ENCODE results near the gene TMEM86B.
"Not testable (repeated sequence)": the region's sequence is repeated elsewhere in the genome, so short reads cannot be mapped to it uniquely, and the experiment has no call there.

Gene TMEM86B

DNA sequence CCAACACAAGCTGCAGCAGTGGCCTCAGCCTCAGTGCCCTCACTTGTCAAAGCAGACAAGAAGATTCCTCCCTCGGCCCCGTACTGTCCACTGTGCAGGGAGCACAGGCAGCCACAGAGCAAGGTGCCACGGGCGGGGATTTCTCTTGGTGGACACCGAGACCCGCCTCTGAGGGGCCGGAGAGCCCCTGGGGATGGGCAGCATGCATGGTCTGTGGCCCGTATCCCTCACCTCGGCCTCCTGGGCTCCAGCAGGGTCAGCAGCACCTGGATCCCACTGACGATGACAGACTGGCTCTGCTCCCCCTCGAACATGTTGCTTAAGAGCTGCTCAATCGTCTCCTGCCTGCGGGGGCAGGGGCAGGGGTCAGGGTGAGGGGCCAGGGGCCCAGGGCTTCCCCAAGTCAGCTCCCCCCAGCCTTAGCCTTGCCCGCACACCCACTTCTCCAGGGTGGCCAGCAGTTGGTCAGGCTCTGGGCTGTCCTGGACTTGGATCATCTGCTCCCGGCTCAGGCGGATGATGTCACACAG is 13.4 kb upstream of the TMEM86B start:
- DNase-seq = no peak

DNA sequence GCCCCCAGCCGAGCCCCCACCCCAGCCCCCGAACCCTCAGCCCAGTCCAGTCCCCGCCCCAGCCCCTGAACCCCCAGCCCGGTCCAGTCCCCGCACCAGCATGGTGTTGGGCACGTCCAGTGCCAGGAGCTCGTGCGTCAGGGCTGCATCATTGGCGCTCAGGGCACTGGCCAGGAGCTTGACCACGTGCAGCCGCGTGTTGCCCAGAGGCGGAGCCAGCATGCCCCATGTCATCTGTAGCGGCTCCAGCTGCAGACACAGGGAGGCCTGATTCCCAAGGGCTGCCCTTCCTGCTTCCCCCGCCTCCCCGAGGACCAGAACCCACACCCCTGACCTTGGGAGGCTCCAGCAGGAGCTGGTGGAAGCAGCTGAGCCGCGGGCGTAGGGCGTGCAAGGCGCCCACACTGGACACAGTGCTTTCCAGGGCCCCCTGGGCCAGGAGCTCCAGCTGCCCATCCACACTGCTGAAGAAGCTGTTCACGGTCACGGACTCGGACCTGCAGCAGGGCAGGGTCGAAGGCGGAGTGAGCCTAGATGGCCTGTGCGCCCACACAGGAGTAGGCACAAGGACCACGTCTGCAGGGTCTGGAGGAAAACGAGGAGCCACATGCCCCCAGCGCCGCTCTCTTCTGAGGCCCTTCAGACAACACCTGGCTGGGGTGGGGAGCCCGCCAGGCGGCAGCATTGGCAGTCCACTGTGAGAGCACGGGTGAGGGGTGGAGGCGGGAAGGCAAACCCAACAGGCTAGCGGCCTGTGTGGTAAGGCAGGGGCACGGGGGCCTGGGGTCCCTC is 12.8 kb upstream of the TMEM86B start:
- DNase-seq = no peak

GRCh38 chr19:55240713-55241020 is 12.1 kb upstream of the TMEM86B start:
- no peak for DNase-seq

GRCh38 chr19:55239004-55239403 is 10.4 kb upstream of the TMEM86B start:
- no peak for DNase-seq

DNA sequence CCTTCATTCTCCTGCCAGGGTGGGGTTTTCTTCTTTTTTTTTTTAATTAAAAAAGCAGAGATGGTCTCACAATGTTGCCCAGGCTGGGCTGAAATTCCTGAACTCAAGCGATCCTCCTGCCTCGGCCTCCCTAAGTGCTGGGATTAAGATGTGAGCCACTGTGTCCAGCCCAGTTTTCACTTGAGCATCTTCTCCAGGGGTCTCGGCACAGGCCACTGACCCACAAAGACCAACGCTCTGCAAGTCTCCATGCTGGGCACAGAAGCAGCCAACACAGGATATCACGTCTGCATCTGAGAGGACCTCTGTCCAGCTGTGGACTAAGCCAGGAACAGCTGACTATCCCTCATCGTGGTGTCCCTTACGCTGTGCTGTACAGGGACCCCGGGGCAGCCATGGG is 9.5 kb upstream of the TMEM86B start:
- DNase-seq = no peak

- no peak for DNase-seq
Observed at GRCh38 chr19:55232986-55233385, 4.4 kb upstream of the TMEM86B start.

- no peak for DNase-seq
Observed at GRCh38 chr19:55232286-55232602, 3.7 kb upstream of the TMEM86B start.

- DNase-seq = no peak
Observed at GRCh38 chr19:55231391-55232285, 3.1 kb upstream of the TMEM86B start.

GRCh38 chr19:55230780-55231179 is 2.2 kb upstream of the TMEM86B start:
- no peak for DNase-seq

- no peak for DNase-seq
Observed at GRCh38 chr19:55230329-55230728, 1.8 kb upstream of the TMEM86B start.

DNA sequence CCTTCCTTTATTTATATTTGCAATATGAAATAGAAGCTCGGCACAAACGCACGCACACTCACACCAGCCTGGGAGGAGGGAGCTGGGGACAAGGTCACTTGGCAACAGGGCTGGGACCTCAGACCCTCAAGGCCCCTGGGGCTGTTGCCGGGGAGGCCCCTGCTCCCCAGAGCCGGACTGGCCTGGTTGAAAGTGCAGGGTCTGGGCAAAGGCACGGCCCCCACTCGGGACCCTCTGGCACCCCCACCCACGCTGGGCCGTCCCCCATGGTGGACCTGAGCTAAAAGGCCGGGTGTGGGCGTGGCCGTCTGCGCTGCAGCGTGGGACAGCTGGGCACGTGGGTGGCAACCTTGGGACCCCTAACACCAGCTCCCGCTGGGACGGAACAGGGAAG is 1.2 kb upstream of the TMEM86B start:
- DNase-seq = no peak

GRCh38 chr19:55229145-55229788 is 704 bp upstream of the TMEM86B start:
- no peak for DNase-seq

- no peak for DNase-seq
Observed at GRCh38 chr19:55228015-55228391, 560 bp downstream of the TMEM86B start.

DNA sequence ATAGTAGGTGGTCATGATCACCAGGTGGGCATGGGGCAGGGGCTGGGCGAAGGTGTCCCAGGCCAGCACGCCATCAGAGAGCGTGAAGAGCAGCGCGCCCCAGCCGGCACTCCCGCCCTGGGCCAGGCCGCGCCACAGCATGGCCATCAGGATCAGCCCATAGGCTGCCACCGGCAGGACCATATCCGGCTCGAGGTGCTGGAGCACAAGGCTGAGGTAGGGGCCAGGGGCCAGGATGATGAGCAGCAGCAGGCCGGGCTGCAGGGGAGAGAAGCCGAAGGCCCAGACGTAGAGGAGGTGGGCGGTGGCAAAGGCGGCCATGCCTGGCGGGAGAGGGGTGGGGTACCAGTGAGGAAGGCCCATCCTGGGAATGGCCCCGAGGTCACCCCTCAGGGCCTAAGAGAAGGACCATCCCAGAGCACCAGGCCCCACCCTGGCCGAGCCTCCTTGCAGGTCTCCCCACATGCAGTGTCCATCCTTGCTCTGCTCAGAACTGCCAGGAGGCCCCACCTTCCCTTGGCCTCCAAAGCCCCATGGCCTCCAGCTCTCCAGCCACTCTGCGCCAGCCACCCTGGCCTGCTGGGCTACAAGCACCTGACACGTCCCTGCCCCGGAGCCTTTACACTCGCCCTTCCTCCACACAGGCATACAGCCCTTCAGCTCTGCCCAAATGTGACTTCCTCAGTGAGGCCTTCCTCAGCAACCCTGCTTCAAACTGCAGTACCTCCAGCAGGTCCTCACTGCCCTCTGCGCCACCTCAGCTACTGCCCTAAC is 1.1 kb downstream of the TMEM86B start:
- DNase-seq = no peak

DNA sequence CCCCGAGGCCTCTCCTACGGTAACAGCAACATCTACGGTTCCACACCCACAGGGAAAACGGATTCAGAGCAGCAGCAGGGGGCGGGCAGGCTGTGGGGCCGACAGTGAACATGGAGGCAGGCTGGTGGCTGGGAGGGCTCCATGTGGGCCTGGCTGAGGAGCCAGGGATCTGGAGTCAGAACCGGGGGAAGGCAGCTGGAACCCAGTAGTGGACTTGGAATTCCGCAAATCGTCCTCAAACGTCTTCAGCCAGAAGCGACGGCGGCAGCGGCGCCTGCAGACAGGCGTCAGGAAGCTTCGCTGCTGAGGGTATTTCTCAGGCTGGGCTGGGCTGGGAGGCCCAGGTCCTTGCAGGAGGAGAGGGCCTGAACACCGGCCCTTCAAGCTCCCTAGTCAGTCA is 1.8 kb downstream of the TMEM86B start:
- DNase-seq = no peak

GRCh38 chr19:55226273-55226672 is 2.3 kb downstream of the TMEM86B start:
- no peak for DNase-seq

DNA sequence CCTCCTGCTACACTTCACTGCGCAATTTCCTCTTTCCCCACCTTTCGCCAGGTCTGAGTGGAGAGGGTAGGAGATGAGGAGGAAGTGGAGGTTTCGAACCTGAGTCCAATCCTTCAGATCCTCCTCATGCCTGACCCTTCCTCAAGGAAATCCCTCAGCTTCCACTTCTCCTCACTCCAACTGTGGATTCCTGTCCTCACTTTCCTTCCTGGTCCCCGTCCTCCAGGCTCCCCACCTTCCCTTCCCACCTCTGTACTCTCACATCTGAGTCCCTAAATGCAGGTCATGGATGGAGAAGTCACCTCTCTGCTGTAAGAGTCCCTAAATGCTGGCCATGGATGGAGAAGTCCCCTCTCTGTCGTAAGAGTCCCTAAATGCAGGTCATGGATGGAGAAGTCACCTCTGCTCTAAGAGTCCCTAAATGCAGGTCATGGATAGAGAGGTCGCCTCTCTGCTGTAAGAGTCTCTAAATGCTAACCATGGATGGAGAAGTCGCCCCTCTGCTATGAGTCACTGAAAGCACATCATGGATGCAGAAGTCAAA is 3.1 kb downstream of the TMEM86B start:
- no peak for DNase-seq

- not testable (repeated sequence) for DNase-seq
Observed at GRCh38 chr19:55224679-55225414, 3.7 kb downstream of the TMEM86B start.

DNA sequence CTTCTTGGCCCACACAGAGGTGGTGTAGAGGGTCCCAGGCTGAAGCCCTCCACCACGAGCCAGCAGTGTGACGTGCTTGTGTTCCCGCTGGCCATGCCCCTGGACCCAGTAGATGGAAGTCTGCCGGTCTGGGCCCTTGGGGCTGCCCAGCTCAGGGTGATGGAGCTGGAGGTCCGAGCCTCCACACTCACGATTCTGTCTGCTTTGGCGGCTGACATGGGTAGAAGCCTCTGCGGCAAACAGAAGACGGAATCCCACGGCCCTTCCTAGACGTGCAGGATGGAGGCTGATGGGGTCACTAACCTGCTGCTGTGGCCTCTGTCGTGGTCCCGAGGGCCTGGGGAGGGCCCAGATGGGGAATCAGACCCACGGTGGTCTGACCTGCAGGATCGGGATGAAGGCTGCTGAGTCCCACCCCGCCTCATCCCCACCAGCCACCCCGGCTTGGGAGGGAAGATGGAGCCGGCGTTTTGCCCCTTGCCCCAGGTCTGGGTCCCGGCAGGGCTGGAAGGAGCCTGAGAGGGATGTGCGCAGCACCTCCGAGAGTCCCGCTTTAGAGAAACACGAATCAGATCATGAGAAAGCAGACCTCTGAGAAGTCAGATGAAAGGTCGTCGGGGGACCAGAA is 4.4 kb downstream of the TMEM86B start:
- DNase-seq = no peak

GRCh38 chr19:55223291-55224037 is 5.1 kb downstream of the TMEM86B start:
- DNase-seq = no peak

GRCh38 chr19:55220525-55220924 is 8.0 kb downstream of the TMEM86B start:
- DNase-seq = no peak

All from NCI-H1417 treated with DMSO at 0.1 percent for 48 hours (cell line).